Keratinocyte (primary cell): ENCODE measurements around the gene PALM2AKAP2.

Experiments used
- CTCF ChIP-seq, 3 experiments: IDR thresholded peaks in 1 of 3; conservative IDR thresholded peaks in 1 of 3; optimal IDR thresholded peaks in 1 of 3; 2 replicates in 2 of 3; 3 replicates in 1 of 3; pipeline versions ENCODE3 to v1.5.1; 2011; ENCODE audit warnings: low read length in 3 of 3, mild to moderate bottlenecking in 3 of 3, moderate library complexity in 2 of 3, control low read depth in 1 of 3, inconsistent platforms in 1 of 3; ENCODE audit not compliant: insufficient read depth in 2 of 3; ENCODE audit errors: extremely low read depth in 1 of 3
- EZH2 ChIP-seq: IDR thresholded peaks from one replicate; pipeline ENCODE4 v1.6.1; 2012; ENCODE audit warnings: inconsistent platforms, mild to moderate bottlenecking, low read length, moderate library complexity

GRCh38 chr9:109799792-109800191 lies 19.8 kb downstream of the PALM2AKAP2 start:
- TF ChIP-seq CTCF (optimal IDR thresholded peaks at IDR 0.05 in 1 of 3, IDR thresholded peaks at IDR 0.05 in 1 of 3, conservative IDR thresholded peaks at IDR 0.05 in 1 of 3; ENCODE audit: extremely low read depth in 1 of 3, insufficient read depth in 2 of 3, low read length in 3 of 3) (no peak), EZH2 (no peak)
